HL-60 (cell line): ENCODE results near the gene SLC44A5.
"Not testable (repeated sequence)": the region's sequence is repeated elsewhere in the genome, so short reads cannot be mapped to it uniquely, and the experiment has no call there.

Source experiments
- DNase-seq, 2 experiments: peaks; one replicate each; pipeline ENCODE4 v3.0.0-alpha.2; 2010 to 2020; ENCODE audit warnings: low read depth in 1 of 2, low spot score in 1 of 2
- H3K27ac ChIP-seq: fragments of 250-450 bp; sonication (Bioruptor Pico); replicated peaks from 2 replicates; pipeline ENCODE4 v1.5.1; 2020; ENCODE audit warnings: mild to moderate bottlenecking, moderate library complexity
- H3K27me3 ChIP-seq: fragments of 250-450 bp; sonication (Bioruptor Pico); 2 replicates; pipeline ENCODE4 v1.5.1; 2021; ENCODE audit warnings: mild to moderate bottlenecking, moderate library complexity; ENCODE audit not compliant: insufficient read depth, poor library complexity, severe bottlenecking
- H3K4me3 ChIP-seq: replicated peaks from 2 replicates; pipeline ENCODE4 v1.5.1; 2011; ENCODE audit warnings: mild to moderate bottlenecking, control low read depth, low read length; ENCODE audit not compliant: insufficient read depth
- GABPA ChIP-seq: IDR thresholded peaks from 2 replicates; pipeline ENCODE4 v1.6.1; 2012; ENCODE audit warnings: low read depth
- POLR2AphosphoS5 ChIP-seq: IDR thresholded peaks from 2 replicates; pipeline ENCODE4 v1.6.1; 2012; ENCODE audit warnings: low read depth
- SPI1 ChIP-seq: IDR thresholded peaks from 2 replicates; pipeline ENCODE4 v1.6.1; 2012; ENCODE audit warnings: low read depth, mild to moderate bottlenecking, borderline replicate concordance
- TF ChIP-seq, protein P1 (sequence below): IDR thresholded peaks from 2 replicates; pipeline ENCODE4 v1.6.1; 2012; ENCODE audit warnings: low read depth; ENCODE audit not compliant: insufficient replicate concordance
- TF ChIP-seq, protein P2 (sequence below): IDR thresholded peaks from one replicate; pipeline ENCODE4 v1.5.1; 2011; ENCODE audit warnings: low read length, control low read depth, inconsistent platforms; ENCODE audit not compliant: insufficient read depth

Gene SLC44A5

DNA sequence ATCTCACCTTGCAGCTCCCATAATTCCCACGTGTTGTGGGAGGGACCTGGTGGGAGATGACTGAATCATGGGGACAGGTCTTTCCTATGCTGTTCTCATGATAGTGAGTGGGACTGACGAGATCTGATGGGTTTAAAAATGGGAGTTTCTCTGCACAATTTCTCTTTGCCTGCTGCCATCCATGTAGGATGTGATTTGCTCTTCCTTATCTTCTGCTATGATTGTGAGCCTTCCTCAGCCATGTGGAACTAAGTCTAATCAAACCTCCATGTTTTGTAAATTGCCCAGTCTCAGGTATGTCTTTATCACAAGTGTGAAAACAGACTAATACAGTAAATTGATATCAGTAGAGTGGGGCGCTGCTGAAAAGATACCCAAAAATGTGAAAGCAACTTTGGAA is 195.7 kb downstream of the SLC44A5 start:
- Histone ChIP-seq H3K27ac (no peak overlapping the region), H3K27me3 (no peaks in the 10 kb centered on the region), H3K4me3 (no peak overlapping the region)
- no peak for DNase-seq
- TF ChIP-seq, protein P1, sequence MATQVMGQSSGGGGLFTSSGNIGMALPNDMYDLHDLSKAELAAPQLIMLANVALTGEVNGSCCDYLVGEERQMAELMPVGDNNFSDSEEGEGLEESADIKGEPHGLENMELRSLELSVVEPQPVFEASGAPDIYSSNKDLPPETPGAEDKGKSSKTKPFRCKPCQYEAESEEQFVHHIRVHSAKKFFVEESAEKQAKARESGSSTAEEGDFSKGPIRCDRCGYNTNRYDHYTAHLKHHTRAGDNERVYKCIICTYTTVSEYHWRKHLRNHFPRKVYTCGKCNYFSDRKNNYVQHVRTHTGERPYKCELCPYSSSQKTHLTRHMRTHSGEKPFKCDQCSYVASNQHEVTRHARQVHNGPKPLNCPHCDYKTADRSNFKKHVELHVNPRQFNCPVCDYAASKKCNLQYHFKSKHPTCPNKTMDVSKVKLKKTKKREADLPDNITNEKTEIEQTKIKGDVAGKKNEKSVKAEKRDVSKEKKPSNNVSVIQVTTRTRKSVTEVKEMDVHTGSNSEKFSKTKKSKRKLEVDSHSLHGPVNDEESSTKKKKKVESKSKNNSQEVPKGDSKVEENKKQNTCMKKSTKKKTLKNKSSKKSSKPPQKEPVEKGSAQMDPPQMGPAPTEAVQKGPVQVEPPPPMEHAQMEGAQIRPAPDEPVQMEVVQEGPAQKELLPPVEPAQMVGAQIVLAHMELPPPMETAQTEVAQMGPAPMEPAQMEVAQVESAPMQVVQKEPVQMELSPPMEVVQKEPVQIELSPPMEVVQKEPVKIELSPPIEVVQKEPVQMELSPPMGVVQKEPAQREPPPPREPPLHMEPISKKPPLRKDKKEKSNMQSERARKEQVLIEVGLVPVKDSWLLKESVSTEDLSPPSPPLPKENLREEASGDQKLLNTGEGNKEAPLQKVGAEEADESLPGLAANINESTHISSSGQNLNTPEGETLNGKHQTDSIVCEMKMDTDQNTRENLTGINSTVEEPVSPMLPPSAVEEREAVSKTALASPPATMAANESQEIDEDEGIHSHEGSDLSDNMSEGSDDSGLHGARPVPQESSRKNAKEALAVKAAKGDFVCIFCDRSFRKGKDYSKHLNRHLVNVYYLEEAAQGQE, result no peak
- TF ChIP-seq GABPA, result no peak
- TF ChIP-seq POLR2AphosphoS5, result no peak
- TF ChIP-seq, protein P2, sequence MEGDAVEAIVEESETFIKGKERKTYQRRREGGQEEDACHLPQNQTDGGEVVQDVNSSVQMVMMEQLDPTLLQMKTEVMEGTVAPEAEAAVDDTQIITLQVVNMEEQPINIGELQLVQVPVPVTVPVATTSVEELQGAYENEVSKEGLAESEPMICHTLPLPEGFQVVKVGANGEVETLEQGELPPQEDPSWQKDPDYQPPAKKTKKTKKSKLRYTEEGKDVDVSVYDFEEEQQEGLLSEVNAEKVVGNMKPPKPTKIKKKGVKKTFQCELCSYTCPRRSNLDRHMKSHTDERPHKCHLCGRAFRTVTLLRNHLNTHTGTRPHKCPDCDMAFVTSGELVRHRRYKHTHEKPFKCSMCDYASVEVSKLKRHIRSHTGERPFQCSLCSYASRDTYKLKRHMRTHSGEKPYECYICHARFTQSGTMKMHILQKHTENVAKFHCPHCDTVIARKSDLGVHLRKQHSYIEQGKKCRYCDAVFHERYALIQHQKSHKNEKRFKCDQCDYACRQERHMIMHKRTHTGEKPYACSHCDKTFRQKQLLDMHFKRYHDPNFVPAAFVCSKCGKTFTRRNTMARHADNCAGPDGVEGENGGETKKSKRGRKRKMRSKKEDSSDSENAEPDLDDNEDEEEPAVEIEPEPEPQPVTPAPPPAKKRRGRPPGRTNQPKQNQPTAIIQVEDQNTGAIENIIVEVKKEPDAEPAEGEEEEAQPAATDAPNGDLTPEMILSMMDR, result no peak
- TF ChIP-seq SPI1, result no peak

DNA sequence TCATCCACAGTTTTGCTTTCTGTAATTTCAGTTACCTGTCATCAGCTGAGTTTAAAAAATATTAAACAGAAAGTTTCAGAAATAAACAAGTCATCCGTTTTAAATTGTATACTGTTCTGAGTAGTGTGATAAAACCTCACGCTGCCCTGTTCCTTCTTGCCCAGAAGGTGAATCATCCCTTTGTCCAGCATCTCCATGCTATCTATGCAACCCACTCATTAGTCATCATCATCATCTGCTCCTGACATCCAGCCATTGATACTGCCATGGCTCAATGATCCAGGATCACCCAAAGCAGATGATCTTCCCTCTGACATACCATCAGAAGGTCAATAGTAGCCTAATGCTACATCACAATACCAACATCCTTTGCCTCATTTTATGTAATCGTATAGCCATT is 198.3 kb downstream of the SLC44A5 start:
- TF ChIP-seq, protein P2, result no peak
- TF ChIP-seq, protein P1, result no peak
- TF ChIP-seq GABPA (no peak), POLR2AphosphoS5 (no peak), SPI1 (no peak)
- Histone ChIP-seq H3K27me3 (no peaks in the 10 kb centered on the region), H3K4me3 (no peak overlapping the region), H3K27ac (no peak overlapping the region)
- no peak for DNase-seq

DNA sequence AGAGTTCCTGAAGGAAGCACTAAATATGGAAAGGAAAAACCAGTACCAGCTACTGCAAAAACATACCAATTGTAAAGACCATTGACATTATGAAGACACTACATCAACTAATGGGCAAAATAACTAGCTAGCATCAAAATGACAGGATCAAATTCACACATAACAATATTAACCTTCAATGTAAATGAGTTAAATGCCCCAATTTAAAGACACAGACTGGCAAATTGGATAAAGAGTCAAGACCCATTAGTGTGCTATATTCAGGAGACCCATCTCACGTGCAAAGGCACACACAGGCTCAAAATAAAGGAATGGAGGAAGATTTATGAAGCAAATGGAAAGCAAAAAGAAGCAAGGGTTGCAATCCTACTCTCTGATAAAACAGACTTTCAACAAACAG is 206.2 kb downstream of the SLC44A5 start:
- H3K27me3 ChIP-seq, DNase-seq, H3K4me3 ChIP-seq, H3K27ac ChIP-seq: not testable (repeated sequence)

DNA sequence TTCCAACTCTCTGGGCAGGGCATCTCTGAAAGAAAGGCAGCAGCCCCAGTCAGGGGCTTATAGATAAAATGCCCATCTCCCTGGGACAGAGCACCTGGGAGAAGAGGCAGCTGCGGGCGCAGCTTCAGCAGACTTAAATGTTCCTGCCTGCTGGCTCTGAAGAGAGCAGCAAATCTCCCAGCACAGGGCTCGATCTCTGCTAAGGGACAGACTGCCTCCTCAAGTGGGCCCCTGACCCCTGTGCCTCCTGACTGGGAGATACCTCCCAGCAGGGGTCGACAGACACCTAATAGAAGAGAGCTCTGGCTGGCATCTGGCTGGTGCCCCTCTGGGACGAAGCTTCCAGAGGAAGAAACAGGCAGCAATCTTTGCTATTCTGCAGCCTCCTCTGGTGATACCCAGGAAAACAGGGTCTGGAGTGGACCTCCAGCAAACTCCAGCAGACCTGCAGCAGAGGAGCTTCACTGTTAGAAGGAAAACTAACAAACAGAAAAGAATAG is 207.7 kb downstream of the SLC44A5 start:
- H3K27me3 ChIP-seq, H3K4me3 ChIP-seq, H3K27ac ChIP-seq, DNase-seq: not testable (repeated sequence)

DNA sequence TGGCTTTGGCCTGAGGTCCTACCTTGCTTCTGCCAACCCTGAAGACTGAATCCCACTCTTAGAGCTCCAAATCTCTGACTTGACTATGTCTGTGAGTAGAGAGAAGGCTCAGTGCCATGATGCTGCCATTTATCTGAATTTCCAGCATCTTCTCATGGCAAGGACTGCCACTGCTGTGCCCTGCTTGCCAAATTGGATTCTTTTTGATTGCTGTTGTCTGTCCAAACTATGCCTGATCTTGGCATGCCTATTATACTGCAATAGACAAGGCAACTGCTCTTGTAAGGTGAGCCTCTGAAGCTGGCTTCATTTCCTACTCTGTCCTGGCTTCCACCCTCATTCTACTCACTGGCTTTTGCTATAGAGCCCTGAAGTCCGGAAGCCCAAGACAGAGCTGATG is 210.2 kb downstream of the SLC44A5 start:
- Histone ChIP-seq H3K27me3 (no peaks in the 10 kb centered on the region), H3K27ac (no peak overlapping the region), H3K4me3 (no peak overlapping the region)
- TF ChIP-seq GABPA, result no peak
- no peak for TF ChIP-seq POLR2AphosphoS5
- TF ChIP-seq, protein P2, result no peak
- TF ChIP-seq, protein P1, result no peak
- no peak for TF ChIP-seq SPI1
- DNase-seq, result no peak
